Activated B cell treated with CpG ODN at 0.5 μM for 24 hours (primary cell): ENCODE results near the gene POU5F1. TPM values are rescaled to one million over a fixed set of nuclear protein-coding genes. Genes with fewer than 3 reads are reported as not detected.

Experiments used
- ATAC-seq: fragments of 200-7000 bp; cut with Tn5 transposase; one replicate; pipeline ENCODE4 v1.10.0; 2021; ENCODE audit warnings: low read depth, mild to moderate bottlenecking, moderate library complexity
- CTCF ChIA-PET: fragments of 350-600 bp; sonication (Branson Sonifier 250); formaldehyde crosslinking; loops from one replicate; lab custom pipeline; 2021; ENCODE audit warnings: antibody characterized with exemption; lab: Charles Lee
- POLR2A ChIA-PET: fragments of 350-600 bp; sonication (Branson Sonifier 250); formaldehyde crosslinking; loops from one replicate; lab custom pipeline; 2021; ENCODE audit warnings: antibody characterized with exemption; lab: Charles Lee
- DNase-seq: peaks from one replicate; pipeline ENCODE4 v3.0.0; 2022
- H3K27ac Mint-ChIP-seq: one replicate; pipeline ENCODE4 v1.8.0; 2020; ENCODE audit warnings: mixed read lengths
- H3K27me3 Mint-ChIP-seq: one replicate; pipeline ENCODE4 v1.8.0; 2021; ENCODE audit warnings: mixed read lengths
- H3K36me3 Mint-ChIP-seq: one replicate; pipeline ENCODE4 v1.8.0; 2021; ENCODE audit warnings: low read depth, mixed read lengths
- H3K4me1 Mint-ChIP-seq: one replicate; pipeline ENCODE4 v1.8.0; 2021; ENCODE audit warnings: mixed read lengths
- H3K4me3 Mint-ChIP-seq: one replicate; pipeline ENCODE4 v1.8.0; 2020; ENCODE audit warnings: mild to moderate bottlenecking, mixed read lengths
- H3K9me3 Mint-ChIP-seq: one replicate; pipeline ENCODE4 v1.8.0; 2020; ENCODE audit warnings: mixed read lengths
- CTCF ChIP-seq: fragments of 200-600 bp; IDR thresholded peaks from one replicate; pipeline ENCODE4 v1.8.0; 2022; ENCODE audit warnings: antibody characterized with exemption, mild to moderate bottlenecking
- intact Hi-C: fragments of 100-400 bp; cut with micrococcal nuclease; formaldehyde crosslinking; loops from one replicate; pipeline ENCODE4 v1.15.1; 2024
- total RNA-seq: library from RNA; stranded (reverse); gene quantifications from 2 replicates; pipeline ENCODE4 v1.2.3, GENCODE V29; 2022

POU5F1 gene
- total RNA-seq, 1 donor from 2014 or later = 4.7 TPM

- H3K36me3 Mint-ChIP-seq = no peaks in the 10 kb centered on the region
- no peak overlapping the region for H3K27ac Mint-ChIP-seq
- no peaks in the 10 kb centered on the region for H3K27me3 Mint-ChIP-seq
- ATAC-seq = no peak
- POLR2A ChIA-PET = no interaction called here
- intact Hi-C loops = no loop called here
- DNase-seq = no peak
- peak overlapping the region; percentile 85 for H3K4me3 Mint-ChIP-seq
- peaks cover 12% of the 10 kb centered on the region for H3K4me1 Mint-ChIP-seq
- CTCF ChIA-PET = no interaction called here
- TF ChIP-seq CTCF = no peak
- H3K9me3 Mint-ChIP-seq = no peaks in the 10 kb centered on the region
These were observed 9.4 kb upstream of the POU5F1 start for GRCh38 chr6:31179896-31180295.

- H3K27me3 Mint-ChIP-seq = no peaks in the 10 kb centered on the region
- CTCF ChIA-PET = no interaction called here
- no peaks in the 10 kb centered on the region for H3K9me3 Mint-ChIP-seq
- POLR2A ChIA-PET = interaction anchor here (0.6 kb wide), 1 partner anchor 216 kb away, joined by 6 read pairs; no protein-coding TSS in a partner anchor
- no peak overlapping the region for H3K27ac Mint-ChIP-seq
- no peak for TF ChIP-seq CTCF
- DNase-seq (no peak), ATAC-seq (no peak)
- H3K4me1 Mint-ChIP-seq = peaks cover 12% of the 10 kb centered on the region
- intact Hi-C loops = no loop called here
- H3K36me3 Mint-ChIP-seq = no peaks in the 10 kb centered on the region
- H3K4me3 Mint-ChIP-seq = no peak overlapping the region
These were observed 8.5 kb upstream of the POU5F1 start for GRCh38 chr6:31179042-31179386.

- no peak for TF ChIP-seq CTCF
- DNase-seq (no peak), ATAC-seq (no peak)
- Mint-ChIP-seq H3K36me3 (no peaks in the 10 kb centered on the region), H3K27me3 (no peaks in the 10 kb centered on the region), H3K4me1 (peaks cover 12% of the 10 kb centered on the region), H3K4me3 (no peak overlapping the region), H3K27ac (no peak overlapping the region), H3K9me3 (no peaks in the 10 kb centered on the region)
- intact Hi-C loops = no loop called here
- ChIA-PET POLR2A (interaction anchor here (0.6 kb wide), 1 partner anchor 215 kb away, joined by 6 read pairs; no protein-coding TSS in a partner anchor), CTCF (no interaction called here)
These were observed 7.9 kb upstream of the POU5F1 start for GRCh38 chr6:31178143-31179041.

- H3K9me3 Mint-ChIP-seq = no peaks in the 10 kb centered on the region
- no peak overlapping the region for H3K27ac Mint-ChIP-seq
- H3K4me1 Mint-ChIP-seq = peaks cover 12% of the 10 kb centered on the region
- no peaks in the 10 kb centered on the region for H3K36me3 Mint-ChIP-seq
- intact Hi-C loops = no loop called here
- H3K27me3 Mint-ChIP-seq = no peaks in the 10 kb centered on the region
- ChIA-PET POLR2A (no interaction called here), CTCF (no interaction called here)
- H3K4me3 Mint-ChIP-seq = no peak overlapping the region
- DNase-seq = no peak
- no peak for ATAC-seq
- TF ChIP-seq CTCF = no peak
These were observed 5.5 kb upstream of the POU5F1 start for GRCh38 chr6:31175971-31176370.

- ChIA-PET CTCF (interaction anchor here (1.2 kb wide), 1 partner anchor 192 kb away, joined by 3 read pairs; no protein-coding TSS in a partner anchor), POLR2A (no interaction called here)
- H3K27me3 Mint-ChIP-seq = no peaks in the 10 kb centered on the region
- no peak overlapping the region for H3K27ac Mint-ChIP-seq
- intact Hi-C loops = no loop called here
- DNase-seq (no peak), ATAC-seq (no peak)
- peaks cover 8% of the 10 kb centered on the region for H3K4me1 Mint-ChIP-seq
- no peaks in the 10 kb centered on the region for H3K36me3 Mint-ChIP-seq
- H3K9me3 Mint-ChIP-seq = no peaks in the 10 kb centered on the region
- H3K4me3 Mint-ChIP-seq = no peak overlapping the region
- no peak for TF ChIP-seq CTCF
These were observed 3.9 kb upstream of the POU5F1 start for GRCh38 chr6:31174378-31174777.
